Measurements from ENCODE around the gene ARL17B. TPM values are rescaled to one million over a fixed set of nuclear protein-coding genes. Genes with fewer than 3 reads are reported as not detected.
"Not testable (repeated sequence)": the region's sequence is repeated elsewhere in the genome, so short reads cannot be mapped to it uniquely, and the experiment has no call there.

The ARL17B gene
- total RNA-seq, 2 experiments from 2014 or later = 15.5 to 29.7 TPM

- H3K4me3 ChIP-seq (ENCODE audit: low read depth, low read length, poor library complexity, severe bottlenecking); intact Hi-C loops (cut with micrococcal nuclease; ENCODE audit: unreplicated experiment); H3K79me2 ChIP-seq (ENCODE audit: insufficient read depth, low read depth, low read length); H3K36me3 ChIP-seq (ENCODE audit: insufficient read depth, low read length); H3K9me3 ChIP-seq (ENCODE audit: low read length); POLR2A ChIA-PET; H3K4me2 ChIP-seq (ENCODE audit: low read length); H3K4me1 ChIP-seq (ENCODE audit: insufficient read depth, low read length, poor library complexity, severe bottlenecking); H4K20me1 ChIP-seq (ENCODE audit: insufficient read depth, low read length); BruUV-seq (replicated peaks); H2AFZ ChIP-seq (ENCODE audit: low read length); H3K27ac ChIP-seq (ENCODE audit: low read depth, low read length, poor library complexity, severe bottlenecking); CTCF ChIA-PET (ENCODE audit: unreplicated experiment); H3K9me2 ChIP-seq (ENCODE audit: insufficient read depth, low read length): not testable (repeated sequence)
- DNase-seq (ENCODE audit: low spot score) = peak; percentile 83
- TF ChIP-seq CTCF (conservative IDR thresholded peaks at IDR 0.05; ENCODE audit: low read length) = peak; percentile 79
Observed at GRCh38 chr17:46253722-46254121, 107.8 kb downstream of the ARL17B start.

GRCh38 chr17:46252804-46253203 lies 108.8 kb downstream of the ARL17B start:
- POLR2A ChIA-PET; H3K4me1 ChIP-seq (ENCODE audit: insufficient read depth, low read length, poor library complexity, severe bottlenecking); H3K36me3 ChIP-seq (ENCODE audit: insufficient read depth, low read length): not testable (repeated sequence)

GRCh38 chr17:46249153-46249552 lies 112.4 kb downstream of the ARL17B start:
- not testable (repeated sequence) for BruUV-seq (replicated peaks)

More at GRCh38 chr17:46252804-46253203, 108.8 kb downstream of the ARL17B start:
- H3K27ac ChIP-seq (ENCODE audit: low read depth, low read length, poor library complexity, severe bottlenecking); DNase-seq (ENCODE audit: low spot score); H3K9me3 ChIP-seq (ENCODE audit: low read length); CTCF ChIA-PET (ENCODE audit: unreplicated experiment); H3K4me2 ChIP-seq (ENCODE audit: low read length); H4K20me1 ChIP-seq (ENCODE audit: insufficient read depth, low read length); H2AFZ ChIP-seq (ENCODE audit: low read length); intact Hi-C loops (cut with micrococcal nuclease; ENCODE audit: unreplicated experiment); H3K9me2 ChIP-seq (ENCODE audit: insufficient read depth, low read length); BruUV-seq (replicated peaks); H3K79me2 ChIP-seq (ENCODE audit: insufficient read depth, low read depth, low read length); H3K4me3 ChIP-seq (ENCODE audit: low read depth, low read length, poor library complexity, severe bottlenecking): not testable (repeated sequence)

GRCh38 chr17:46244949-46245768 lies 116.4 kb downstream of the ARL17B start:
- H2AFZ ChIP-seq (ENCODE audit: low read length); H3K4me1 ChIP-seq (ENCODE audit: insufficient read depth, low read length, poor library complexity, severe bottlenecking); POLR2A ChIA-PET; H3K4me3 ChIP-seq (ENCODE audit: low read depth, low read length, poor library complexity, severe bottlenecking); BruUV-seq (replicated peaks); H3K27ac ChIP-seq (ENCODE audit: low read depth, low read length, poor library complexity, severe bottlenecking); H3K9me2 ChIP-seq (ENCODE audit: insufficient read depth, low read length); DNase-seq (ENCODE audit: low spot score); H3K79me2 ChIP-seq (ENCODE audit: insufficient read depth, low read depth, low read length); intact Hi-C loops (cut with micrococcal nuclease; ENCODE audit: unreplicated experiment); CTCF ChIA-PET (ENCODE audit: unreplicated experiment); H3K36me3 ChIP-seq (ENCODE audit: insufficient read depth, low read length); H3K9me3 ChIP-seq (ENCODE audit: low read length); H3K4me2 ChIP-seq (ENCODE audit: low read length); H4K20me1 ChIP-seq (ENCODE audit: insufficient read depth, low read length): not testable (repeated sequence)

More at GRCh38 chr17:46249153-46249552, 112.4 kb downstream of the ARL17B start:
- POLR2A ChIA-PET; H4K20me1 ChIP-seq (ENCODE audit: insufficient read depth, low read length); CTCF ChIA-PET (ENCODE audit: unreplicated experiment); intact Hi-C loops (cut with micrococcal nuclease; ENCODE audit: unreplicated experiment); H3K9me3 ChIP-seq (ENCODE audit: low read length); H3K4me2 ChIP-seq (ENCODE audit: low read length); H2AFZ ChIP-seq (ENCODE audit: low read length); H3K79me2 ChIP-seq (ENCODE audit: insufficient read depth, low read depth, low read length); H3K27ac ChIP-seq (ENCODE audit: low read depth, low read length, poor library complexity, severe bottlenecking); H3K9me2 ChIP-seq (ENCODE audit: insufficient read depth, low read length); H3K36me3 ChIP-seq (ENCODE audit: insufficient read depth, low read length); H3K4me1 ChIP-seq (ENCODE audit: insufficient read depth, low read length, poor library complexity, severe bottlenecking); DNase-seq (ENCODE audit: low spot score); H3K4me3 ChIP-seq (ENCODE audit: low read depth, low read length, poor library complexity, severe bottlenecking): not testable (repeated sequence)

GRCh38 chr17:46244339-46244913 lies 117.1 kb downstream of the ARL17B start:
- POLR2A ChIA-PET; H3K9me3 ChIP-seq (ENCODE audit: low read length); CTCF ChIA-PET (ENCODE audit: unreplicated experiment); H3K4me2 ChIP-seq (ENCODE audit: low read length); H3K4me3 ChIP-seq (ENCODE audit: low read depth, low read length, poor library complexity, severe bottlenecking); H2AFZ ChIP-seq (ENCODE audit: low read length); intact Hi-C loops (cut with micrococcal nuclease; ENCODE audit: unreplicated experiment); H3K27ac ChIP-seq (ENCODE audit: low read depth, low read length, poor library complexity, severe bottlenecking); BruUV-seq (replicated peaks); H4K20me1 ChIP-seq (ENCODE audit: insufficient read depth, low read length); H3K4me1 ChIP-seq (ENCODE audit: insufficient read depth, low read length, poor library complexity, severe bottlenecking); H3K36me3 ChIP-seq (ENCODE audit: insufficient read depth, low read length); H3K9me2 ChIP-seq (ENCODE audit: insufficient read depth, low read length); DNase-seq (ENCODE audit: low spot score); H3K79me2 ChIP-seq (ENCODE audit: insufficient read depth, low read depth, low read length): not testable (repeated sequence)

- H3K9me2 ChIP-seq (ENCODE audit: insufficient read depth, low read length); POLR2A ChIA-PET; H3K36me3 ChIP-seq (ENCODE audit: insufficient read depth, low read length); H3K4me3 ChIP-seq (ENCODE audit: low read depth, low read length, poor library complexity, severe bottlenecking); DNase-seq (ENCODE audit: low spot score); H3K79me2 ChIP-seq (ENCODE audit: insufficient read depth, low read depth, low read length); H2AFZ ChIP-seq (ENCODE audit: low read length); H3K4me2 ChIP-seq (ENCODE audit: low read length); CTCF ChIA-PET (ENCODE audit: unreplicated experiment); H4K20me1 ChIP-seq (ENCODE audit: insufficient read depth, low read length); H3K4me1 ChIP-seq (ENCODE audit: insufficient read depth, low read length, poor library complexity, severe bottlenecking); H3K27ac ChIP-seq (ENCODE audit: low read depth, low read length, poor library complexity, severe bottlenecking); H3K9me3 ChIP-seq (ENCODE audit: low read length); intact Hi-C loops (cut with micrococcal nuclease; ENCODE audit: unreplicated experiment); BruUV-seq (replicated peaks): not testable (repeated sequence)
Observed at GRCh38 chr17:46243928-46244327, 117.6 kb downstream of the ARL17B start.

Measured in OCI-LY7 (cell line).